GM06990 (cell line): Measurements from ENCODE around the gene ERC1.

Experiments used
- DNase-seq: peaks from one replicate; pipeline ENCODE4 v3.0.0-alpha.2; 2011; ENCODE audit not compliant: insufficient read length; ENCODE audit errors: extremely low read depth
- H3K27me3 ChIP-seq: replicated peaks from 2 replicates; pipeline ENCODE4 v1.6.0; 2011; ENCODE audit warnings: low read length; ENCODE audit not compliant: control insufficient read depth, insufficient read depth
- H3K36me3 ChIP-seq: 2 replicates; pipeline ENCODE4 v1.5.1; 2011; ENCODE audit warnings: low read length; ENCODE audit not compliant: control insufficient read depth, insufficient read depth
- H3K4me3 ChIP-seq: replicated peaks from 2 replicates; pipeline ENCODE4 v1.5.1; 2011; ENCODE audit warnings: low read depth, mild to moderate bottlenecking, control low read depth, low read length
- TF ChIP-seq, protein P1 (sequence below): IDR thresholded peaks from 2 replicates; pipeline ENCODE4 v1.5.1; 2011; ENCODE audit warnings: low read length, control low read depth, mild to moderate bottlenecking, inconsistent platforms; ENCODE audit not compliant: insufficient read depth, poor library complexity, severe bottlenecking

The ERC1 gene

DNA sequence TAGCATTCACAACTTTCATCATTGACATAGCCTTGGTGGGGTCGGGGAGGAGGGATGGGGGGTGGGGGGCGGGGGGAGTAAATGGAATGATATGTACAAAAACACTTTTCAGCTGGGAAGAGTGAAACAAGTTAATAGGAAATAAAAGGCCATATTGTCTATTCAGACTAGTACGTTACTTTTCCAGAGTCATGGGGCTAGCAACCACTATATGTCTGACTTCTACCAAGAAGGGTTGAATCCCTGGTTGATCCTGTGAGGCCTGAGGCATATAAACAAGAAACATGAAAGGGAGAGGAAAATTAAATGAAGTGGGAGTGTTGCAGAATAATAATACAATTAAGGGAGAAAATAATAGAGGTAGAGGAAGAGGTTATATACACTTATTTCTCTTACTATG, 225.5 kb downstream of the ERC1 start:
- no peak for DNase-seq
- no peak overlapping the region for H3K4me3 ChIP-seq
- H3K36me3 ChIP-seq = no peaks in the 10 kb centered on the region
- H3K27me3 ChIP-seq = peaks cover 1% of the 10 kb centered on the region; the same call in 1 of the 2 replicates
- TF ChIP-seq, protein P1, sequence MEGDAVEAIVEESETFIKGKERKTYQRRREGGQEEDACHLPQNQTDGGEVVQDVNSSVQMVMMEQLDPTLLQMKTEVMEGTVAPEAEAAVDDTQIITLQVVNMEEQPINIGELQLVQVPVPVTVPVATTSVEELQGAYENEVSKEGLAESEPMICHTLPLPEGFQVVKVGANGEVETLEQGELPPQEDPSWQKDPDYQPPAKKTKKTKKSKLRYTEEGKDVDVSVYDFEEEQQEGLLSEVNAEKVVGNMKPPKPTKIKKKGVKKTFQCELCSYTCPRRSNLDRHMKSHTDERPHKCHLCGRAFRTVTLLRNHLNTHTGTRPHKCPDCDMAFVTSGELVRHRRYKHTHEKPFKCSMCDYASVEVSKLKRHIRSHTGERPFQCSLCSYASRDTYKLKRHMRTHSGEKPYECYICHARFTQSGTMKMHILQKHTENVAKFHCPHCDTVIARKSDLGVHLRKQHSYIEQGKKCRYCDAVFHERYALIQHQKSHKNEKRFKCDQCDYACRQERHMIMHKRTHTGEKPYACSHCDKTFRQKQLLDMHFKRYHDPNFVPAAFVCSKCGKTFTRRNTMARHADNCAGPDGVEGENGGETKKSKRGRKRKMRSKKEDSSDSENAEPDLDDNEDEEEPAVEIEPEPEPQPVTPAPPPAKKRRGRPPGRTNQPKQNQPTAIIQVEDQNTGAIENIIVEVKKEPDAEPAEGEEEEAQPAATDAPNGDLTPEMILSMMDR = no peak

DNA sequence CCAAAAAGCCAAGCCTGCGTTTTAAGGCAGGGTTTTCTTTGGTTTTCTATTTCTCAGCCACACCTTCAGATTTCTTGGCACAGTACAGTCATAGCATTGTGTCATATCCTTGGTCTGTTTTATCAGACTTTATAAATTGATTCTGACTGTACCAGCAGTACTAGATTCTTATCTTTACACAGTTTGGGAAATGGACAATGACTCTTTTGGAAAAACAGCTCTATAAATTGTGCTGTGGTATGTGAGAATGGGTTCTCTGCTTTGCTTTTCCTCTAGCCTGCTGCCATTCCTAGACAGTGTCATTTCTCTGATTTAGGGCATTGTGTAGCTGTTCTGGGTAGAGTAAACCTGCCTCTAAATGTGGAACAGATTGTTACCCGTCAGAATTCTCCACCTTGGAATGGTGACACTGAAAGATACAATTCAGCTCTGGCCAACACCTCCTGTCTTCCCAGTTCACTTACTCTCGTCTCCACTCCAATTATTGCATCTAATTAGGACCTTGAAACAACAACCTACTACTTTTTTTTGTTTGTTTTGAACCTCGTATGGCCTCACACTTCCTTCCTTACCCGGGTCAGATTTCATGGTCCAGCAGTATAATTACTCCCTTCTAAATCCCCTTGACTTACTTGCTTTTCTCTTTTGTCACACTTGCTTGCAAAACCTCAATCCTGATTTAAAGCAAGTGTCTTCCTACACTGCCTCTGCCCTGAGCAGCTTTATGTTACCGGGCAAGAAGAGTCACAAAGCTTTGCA, 226.3 kb downstream of the ERC1 start:
- Histone ChIP-seq H3K4me3 (no peak overlapping the region), H3K36me3 (no peaks in the 10 kb centered on the region), H3K27me3 (peaks cover 1% of the 10 kb centered on the region; the same call in 1 of the 2 replicates)
- DNase-seq = no peak
- TF ChIP-seq, protein P1 = no peak

DNA sequence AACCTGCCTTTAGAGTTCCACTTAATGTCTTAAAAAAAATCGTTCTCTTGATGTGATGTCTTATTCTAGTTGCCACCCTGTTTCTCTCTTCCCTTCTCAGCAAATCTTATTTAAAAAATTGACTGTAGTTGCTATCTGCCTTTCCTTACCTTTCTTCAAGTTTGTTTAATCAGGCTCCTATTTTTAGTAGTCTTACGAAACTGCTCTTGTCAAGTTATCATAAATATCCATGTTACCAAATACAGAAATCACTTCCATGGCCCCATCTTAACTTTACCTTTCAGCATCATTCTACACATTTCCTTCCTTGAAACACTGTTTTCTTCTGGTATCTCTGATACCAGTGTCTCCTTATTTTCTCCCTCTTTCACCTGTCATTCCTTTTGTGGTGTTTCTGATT, 227.3 kb downstream of the ERC1 start:
- Histone ChIP-seq H3K27me3 (peaks cover 3% of the 10 kb centered on the region), H3K36me3 (no peaks in the 10 kb centered on the region), H3K4me3 (no peak overlapping the region)
- no peak for DNase-seq
- TF ChIP-seq, protein P1 = no peak

DNA sequence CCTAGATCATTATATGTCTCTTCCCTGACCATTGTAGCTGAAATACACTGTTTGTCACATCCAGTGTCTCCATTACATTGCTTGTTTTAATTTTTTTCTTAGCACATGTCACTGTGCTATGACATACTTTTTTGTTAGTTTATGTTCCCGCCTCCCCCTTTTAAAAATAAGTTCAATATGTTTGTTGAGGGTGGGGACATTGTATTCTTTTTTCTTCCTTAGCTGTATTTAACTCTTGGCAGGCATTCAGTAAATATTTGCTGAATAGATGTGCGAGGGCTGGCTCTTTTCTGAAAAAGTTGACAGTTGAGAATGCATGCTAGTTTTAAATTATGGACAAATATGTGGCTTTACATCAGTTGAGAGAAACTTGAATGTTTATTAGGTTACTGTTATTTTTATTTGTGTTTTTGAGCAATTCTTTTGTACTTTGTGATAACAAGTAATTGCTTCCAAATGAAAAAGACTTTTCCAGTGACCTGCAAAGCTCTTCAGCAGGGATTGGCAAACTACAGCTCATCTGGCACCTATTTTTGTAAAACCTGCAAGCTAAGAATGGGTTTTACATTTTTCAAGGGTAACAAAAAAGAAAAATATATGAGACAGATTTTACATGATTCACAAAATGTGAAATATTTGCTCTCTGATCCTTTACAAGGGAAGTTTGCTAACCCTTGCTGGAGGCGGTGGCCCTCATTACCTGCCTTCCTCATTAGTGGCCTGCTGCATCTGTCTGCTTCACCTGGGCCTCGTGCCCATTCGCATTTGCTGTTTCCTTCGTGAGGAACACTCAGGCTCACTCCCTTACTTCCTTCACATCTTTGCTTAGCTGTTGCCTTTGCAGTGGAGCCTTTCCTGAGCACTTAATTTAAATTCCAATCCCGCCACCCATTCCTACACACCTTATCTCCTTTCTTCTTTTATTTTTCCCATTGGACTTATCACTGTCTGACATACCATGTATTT, 229.4 kb downstream of the ERC1 start:
- TF ChIP-seq, protein P1 = no peak
- Histone ChIP-seq H3K27me3 (peaks cover 3% of the 10 kb centered on the region), H3K4me3 (no peak overlapping the region), H3K36me3 (no peaks in the 10 kb centered on the region)
- no peak for DNase-seq

DNA sequence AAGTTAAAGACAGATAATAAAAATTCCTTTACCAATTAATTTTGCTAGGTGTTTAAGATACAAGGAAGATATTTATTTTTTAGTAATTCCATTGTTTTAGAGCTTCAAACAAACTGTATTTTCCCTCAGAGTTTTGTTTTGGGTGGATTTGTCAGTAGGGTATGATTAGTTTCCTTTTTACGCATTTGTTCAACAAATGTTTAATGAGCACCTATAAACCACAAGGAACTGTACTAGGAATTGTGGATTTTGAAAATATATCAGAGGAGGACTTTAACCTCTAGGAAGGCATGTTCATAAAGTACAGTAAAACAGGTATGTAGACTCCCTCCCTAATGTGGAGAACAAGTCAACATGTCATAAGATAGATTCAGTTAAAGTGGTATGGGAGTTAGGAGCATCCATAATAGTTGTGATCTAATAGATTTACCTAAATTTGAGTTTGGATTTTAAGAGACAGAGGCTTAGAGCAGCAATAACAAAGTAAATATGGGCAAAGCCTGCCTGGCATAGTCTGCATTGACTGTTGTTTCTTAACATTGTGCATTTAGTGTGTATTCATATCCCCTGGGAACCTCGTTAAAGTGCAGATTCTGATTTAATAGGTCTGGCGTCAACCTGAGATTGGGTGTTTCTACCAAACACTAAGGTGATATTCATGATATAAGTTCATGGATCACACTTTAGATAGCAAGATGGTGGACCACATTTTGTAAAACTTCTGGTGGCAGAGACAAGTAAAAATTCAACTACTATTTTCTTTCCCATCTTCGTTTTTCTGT, 232.0 kb downstream of the ERC1 start:
- Histone ChIP-seq H3K36me3 (no peaks in the 10 kb centered on the region), H3K27me3 (peaks cover 3% of the 10 kb centered on the region), H3K4me3 (no peak overlapping the region)
- DNase-seq = no peak
- TF ChIP-seq, protein P1 = no peak
